Hepatocyte (in vitro differentiated cells): Measurements from ENCODE around the gene CD9.

Experiments
- CTCF ChIP-seq: fragments of 200-600 bp; sonication (generic); IDR thresholded peaks from 2 replicates; pipeline ENCODE4 v1.5.1; 2016; ENCODE audit warnings: antibody characterized with exemption, mild to moderate bottlenecking; ENCODE audit not compliant: poor library complexity
- EZH2 ChIP-seq: fragments of 200-600 bp; sonication (generic); IDR thresholded peaks from 2 replicates; pipeline ENCODE4 v1.6.1; 2016; ENCODE audit warnings: antibody characterized with exemption, mild to moderate bottlenecking, borderline replicate concordance

DNA sequence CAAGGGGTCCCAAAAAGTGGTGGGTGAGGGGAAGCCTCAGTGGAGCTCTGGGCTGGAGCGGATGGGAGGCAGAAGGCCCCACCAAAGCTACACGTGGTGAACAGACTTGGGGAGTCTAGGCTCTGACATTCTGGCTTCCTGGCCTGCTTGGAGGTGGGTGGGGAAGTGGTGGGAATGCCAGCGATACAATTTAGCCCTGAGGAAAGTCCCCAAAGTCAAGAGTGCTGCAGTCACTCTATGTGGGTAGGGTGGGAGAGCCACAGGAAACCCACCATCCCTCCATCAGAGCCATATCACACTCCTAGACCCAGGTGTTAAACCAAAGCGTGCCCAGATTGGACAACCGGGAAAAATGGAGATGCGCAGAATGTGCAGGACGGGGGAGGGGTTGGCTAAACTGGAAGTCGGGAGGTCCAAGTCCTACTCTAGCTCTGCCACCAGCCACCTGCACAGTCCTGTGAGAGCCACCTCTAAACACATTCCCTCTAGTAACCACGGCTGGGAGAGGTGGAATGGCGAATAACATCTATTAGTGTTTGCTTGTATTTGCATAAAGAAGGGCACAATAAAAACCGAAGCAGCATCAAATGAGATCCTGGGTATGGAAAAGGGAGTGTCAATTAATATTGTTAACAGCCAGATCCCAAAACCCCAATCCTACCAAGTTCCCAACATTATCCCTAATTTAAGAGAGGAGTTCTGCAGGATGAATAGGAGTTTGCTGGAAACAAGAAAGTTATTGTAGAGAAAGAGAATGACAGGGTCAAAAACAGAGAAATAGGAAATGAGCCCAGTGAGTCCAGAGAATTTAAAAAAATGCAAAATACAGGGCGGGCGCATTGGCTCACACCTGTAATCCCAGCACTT, 14.0 kb upstream of the CD9 start:
- TF ChIP-seq CTCF (no peak), EZH2 (no peak)
